DMS53 treated with DMSO at 0.1 percent for 48 hours (cell line): Measurements from ENCODE around the gene SPANXA1.
"Not testable (repeated sequence)": the region's sequence is repeated elsewhere in the genome, so short reads cannot be mapped to it uniquely, and the experiment has no call there.

ENCODE experiments used
- DNase-seq: peaks from one replicate; lab custom pipeline; 2025; ENCODE audit not compliant: unreplicated experiment; lab: John Stamatoyannopoulos, UW

Gene SPANXA1, protein sequence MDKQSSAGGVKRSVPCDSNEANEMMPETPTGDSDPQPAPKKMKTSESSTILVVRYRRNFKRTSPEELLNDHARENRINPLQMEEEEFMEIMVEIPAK

DNA sequence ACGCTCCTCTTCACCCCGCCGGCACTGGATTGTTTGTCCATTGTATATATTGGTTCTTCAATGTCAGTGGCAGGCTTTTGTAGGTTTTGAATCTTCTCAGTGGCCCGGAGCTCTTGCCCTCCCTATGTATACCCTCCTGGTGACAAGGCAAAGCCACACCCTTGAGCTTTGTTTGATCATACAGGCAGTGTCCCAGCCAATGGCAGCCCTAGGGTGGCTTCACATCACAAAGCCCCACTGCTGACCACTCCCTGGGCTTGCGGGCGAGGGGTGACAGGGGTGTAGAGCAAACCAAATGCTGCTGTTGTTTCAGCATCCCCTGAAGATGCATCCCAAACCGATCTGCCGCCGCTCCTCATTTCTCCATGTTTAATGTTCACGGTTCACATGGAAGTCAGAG is at the start of gene SPANXA1:
TSS of gene SPANXA1 (minus strand) at position 101 of the 400 bp plus-strand sequence. CDS start at position 41, 60 bp downstream.
- not testable (repeated sequence) for DNase-seq

DNA sequence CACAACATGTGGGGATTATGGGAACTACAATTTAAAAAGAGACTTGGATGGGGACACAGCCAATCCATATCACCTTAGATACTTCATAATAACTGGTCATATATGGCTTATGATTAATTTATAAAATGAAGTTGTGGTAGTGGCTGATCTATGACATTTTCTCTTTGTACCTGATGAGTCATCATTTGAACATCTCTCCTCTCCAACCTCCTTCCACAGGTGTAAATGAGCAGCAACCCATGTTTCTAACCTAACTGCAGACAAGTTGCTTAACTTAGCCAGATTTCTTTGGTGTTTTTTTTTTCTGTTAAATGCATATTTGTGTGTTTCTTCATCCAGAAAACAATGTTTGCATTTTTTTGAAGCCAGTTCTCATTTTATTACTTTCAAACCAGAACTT is 47.6 kb upstream of the SPANXA1 start:
- no peak for DNase-seq

DNA sequence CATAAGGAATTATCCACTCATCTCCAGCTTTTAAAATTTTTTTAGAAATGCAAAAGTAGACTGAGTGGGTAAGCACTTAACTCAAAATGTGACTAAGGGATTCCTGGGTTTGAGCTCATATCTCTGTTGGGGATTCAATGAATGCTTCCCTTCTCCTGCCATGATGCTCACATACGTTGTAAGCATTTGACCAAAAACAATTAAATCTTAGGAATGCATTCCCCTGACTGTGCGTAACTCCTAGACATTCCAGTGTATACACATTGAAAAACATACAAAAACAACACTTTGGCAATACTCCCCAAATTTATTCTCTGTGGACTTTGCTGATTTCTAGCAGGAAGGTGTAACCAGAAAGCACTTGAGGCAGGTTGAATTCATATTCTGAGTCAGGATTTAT is 34.8 kb upstream of the SPANXA1 start:
- DNase-seq: no peak

DNA sequence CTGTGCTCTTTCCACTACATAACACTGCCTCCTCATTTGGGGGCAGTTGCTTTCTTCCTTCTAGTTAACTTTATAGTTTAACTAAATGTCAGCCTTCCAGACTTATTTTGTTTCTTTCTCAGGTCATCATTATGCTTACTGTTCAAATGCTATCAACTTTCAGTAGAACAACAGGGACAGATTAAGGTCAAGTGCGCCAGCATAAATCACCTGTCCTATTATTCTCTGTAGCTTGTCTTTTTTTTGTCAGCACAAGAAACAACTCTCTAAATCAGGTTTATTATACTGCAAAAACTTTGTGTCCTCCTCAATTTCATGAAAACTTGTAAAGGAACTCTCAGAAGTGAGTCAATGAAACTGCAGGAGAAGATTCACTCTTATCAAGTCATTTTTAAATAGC is 24.6 kb upstream of the SPANXA1 start:
- no peak for DNase-seq

DNA sequence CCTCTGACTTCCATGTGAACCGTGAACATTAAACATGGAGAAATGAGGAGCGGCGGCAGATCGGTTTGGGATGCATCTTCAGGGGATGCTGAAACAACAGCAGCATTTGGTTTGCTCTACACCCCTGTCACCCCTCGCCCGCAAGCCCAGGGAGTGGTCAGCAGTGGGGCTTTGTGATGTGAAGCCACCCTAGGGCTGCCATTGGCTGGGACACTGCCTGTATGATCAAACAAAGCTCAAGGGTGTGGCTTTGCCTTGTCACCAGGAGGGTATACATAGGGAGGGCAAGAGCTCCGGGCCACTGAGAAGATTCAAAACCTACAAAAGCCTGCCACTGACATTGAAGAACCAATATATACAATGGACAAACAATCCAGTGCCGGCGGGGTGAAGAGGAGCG is 4.9 kb upstream of the SPANXA1 start, which contains the start of gene SPANXA2:
TSS of gene SPANXA2 (plus strand) at position 301 of the 400 bp plus-strand sequence. CDS start at position 361, 60 bp downstream.
- DNase-seq: not testable (repeated sequence)

DNA sequence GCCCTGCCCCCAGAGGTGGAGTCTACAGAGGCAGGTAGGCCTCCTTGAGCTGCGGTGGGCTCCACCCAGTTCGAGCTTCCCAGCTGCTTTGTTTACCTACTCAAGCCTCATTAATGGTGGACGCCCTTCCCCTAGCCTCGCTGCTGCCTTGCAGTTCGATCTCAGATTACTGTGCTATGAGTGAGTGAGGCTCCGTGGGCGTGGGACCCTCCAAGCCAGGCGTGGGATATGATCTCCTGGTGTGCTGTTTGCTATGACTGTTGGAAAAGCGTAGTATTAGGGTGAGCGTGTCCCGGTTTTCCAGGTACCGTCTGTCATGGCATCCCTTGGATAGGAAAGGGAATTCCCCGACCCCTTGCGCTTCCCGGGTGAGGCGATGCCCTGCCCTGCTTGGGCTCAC is 42.0 kb downstream of the SPANXA1 start:
- DNase-seq: not testable (repeated sequence)
